ENCODE data around the gene SLFN5.

SLFN5 gene

GRCh38 chr17:35252651-35253050 lies 9.8 kb downstream of the SLFN5 start:
- no peak for TF ChIP-seq CSDC2 (CRISPR knock-in tag; IDR thresholded peaks at IDR 0.05)
- no peak for TF ChIP-seq RARB (CRISPR knock-in tag; IDR thresholded peaks at IDR 0.05)
- TF ChIP-seq TSHZ2 (CRISPR knock-in tag; IDR thresholded peaks at IDR 0.05) = no peak
- no peak for TF ChIP-seq BACH2 (CRISPR knock-in tag; IDR thresholded peaks at IDR 0.05; ENCODE audit: borderline replicate concordance)
- no peak for TF ChIP-seq ESRRG (CRISPR knock-in tag; IDR thresholded peaks at IDR 0.05)
- TF ChIP-seq ZNF565 (CRISPR knock-in tag; conservative IDR thresholded peaks at IDR 0.05; ENCODE audit: low read depth) = no peak
- TF ChIP-seq TOX (CRISPR knock-in tag; IDR thresholded peaks at IDR 0.05; ENCODE audit: borderline replicate concordance) = no peak
- TF ChIP-seq ARNTL (CRISPR knock-in tag; IDR thresholded peaks at IDR 0.05; ENCODE audit: borderline replicate concordance, low read depth) = no peak
- TF ChIP-seq ZNF8 (CRISPR knock-in tag; IDR thresholded peaks at IDR 0.05) = no peak
- no peak for TF ChIP-seq CSRNP3 (CRISPR knock-in tag; IDR thresholded peaks at IDR 0.05)
- no peak for TF ChIP-seq ISL1 (CRISPR knock-in tag; IDR thresholded peaks at IDR 0.05)
- no peak for TF ChIP-seq PATZ1 (CRISPR knock-in tag; IDR thresholded peaks at IDR 0.05; ENCODE audit: borderline replicate concordance)
- no peak for TF ChIP-seq PPARA (CRISPR knock-in tag; IDR thresholded peaks at IDR 0.05; ENCODE audit: borderline replicate concordance)
- TF ChIP-seq POU6F1 (CRISPR knock-in tag; IDR thresholded peaks at IDR 0.05; ENCODE audit: borderline replicate concordance, low read depth) = no peak
- no peak for TF ChIP-seq ZFP3 (CRISPR knock-in tag; IDR thresholded peaks at IDR 0.05)
- ATAC-seq = no peak

GRCh38 chr17:35254107-35254773 lies 11.4 kb downstream of the SLFN5 start:
- TF ChIP-seq ZFP3 (CRISPR knock-in tag; IDR thresholded peaks at IDR 0.05) = peak; percentile 71
- TF ChIP-seq RARB (CRISPR knock-in tag; IDR thresholded peaks at IDR 0.05) = no peak
- TF ChIP-seq TOX (CRISPR knock-in tag; IDR thresholded peaks at IDR 0.05; ENCODE audit: borderline replicate concordance) = no peak
- 0 out of 2 replicates have a peak, but pooled peaks have one; percentile 30 for TF ChIP-seq ISL1 (CRISPR knock-in tag; IDR thresholded peaks at IDR 0.05)
- 0 out of 2 replicates have a peak, but pooled peaks have one; percentile 12 for TF ChIP-seq ZFP30 (CRISPR knock-in tag; IDR thresholded peaks at IDR 0.05)
- no peak for TF ChIP-seq ESRRG (CRISPR knock-in tag; IDR thresholded peaks at IDR 0.05)

GRCh38 chr17:35255316-35255715 lies 12.4 kb downstream of the SLFN5 start:
- no peak for ATAC-seq
- TF ChIP-seq ESRRG (CRISPR knock-in tag; IDR thresholded peaks at IDR 0.05) (no peak), ZNF565 (CRISPR knock-in tag; conservative IDR thresholded peaks at IDR 0.05; ENCODE audit: low read depth) (no peak), ARNTL (CRISPR knock-in tag; IDR thresholded peaks at IDR 0.05; ENCODE audit: borderline replicate concordance, low read depth) (no peak), RARB (CRISPR knock-in tag; IDR thresholded peaks at IDR 0.05) (no peak), CREB5 (CRISPR knock-in tag; IDR thresholded peaks at IDR 0.05; ENCODE audit: low read depth) (no peak), CSRNP3 (CRISPR knock-in tag; IDR thresholded peaks at IDR 0.05) (no peak), PATZ1 (CRISPR knock-in tag; IDR thresholded peaks at IDR 0.05; ENCODE audit: borderline replicate concordance) (no peak), ZFP30 (CRISPR knock-in tag; IDR thresholded peaks at IDR 0.05) (no peak)

More at GRCh38 chr17:35254107-35254773, 11.4 kb downstream of the SLFN5 start:
- peak; percentile 92 for ATAC-seq

All from SK-N-SH treated with all-trans-retinoic acid at 6 μM for 48 hours (cell line).